Liver (tissue), 9 donors: Measurements from ENCODE around the gene BLM. TPM values are rescaled to one million over a fixed set of nuclear protein-coding genes. Genes with fewer than 3 reads are reported as not detected.

Experiments used
- DNase-seq: peaks from one replicate; pipeline ENCODE4 v3.0.0-alpha.2; 2017; ENCODE audit warnings: low spot score
- H3K27ac ChIP-seq, 2 donors: one replicate each; pipeline ENCODE4 v1.7.0; 2013; ENCODE audit warnings: inconsistent platforms in 2 of 2, low read length in 2 of 2, control low read depth in 1 of 2, low read depth in 1 of 2, mild to moderate bottlenecking in 1 of 2
- H3K27me3 ChIP-seq, 4 donors: one replicate each; pipeline versions ENCODE4 v1.6.1 to v1.7.0; 2013; ENCODE audit warnings: low read length in 3 of 4, inconsistent platforms in 1 of 4, mild to moderate bottlenecking in 1 of 4, moderate library complexity in 1 of 4; ENCODE audit not compliant: control insufficient read depth in 4 of 4, insufficient read depth in 4 of 4
- H3K36me3 ChIP-seq, 4 donors: one replicate each; pipeline versions ENCODE4 v1.6.1 to v1.7.0; 2013; ENCODE audit warnings: low read length in 3 of 4, mild to moderate bottlenecking in 3 of 4, low read depth in 1 of 4, moderate library complexity in 1 of 4; ENCODE audit not compliant: control insufficient read depth in 4 of 4, insufficient read depth in 3 of 4
- H3K4me1 ChIP-seq, 4 donors: one replicate each; pipeline versions ENCODE4 v1.6.1 to v1.7.0; 2013; ENCODE audit warnings: low read length in 3 of 4, mild to moderate bottlenecking in 3 of 4, moderate library complexity in 1 of 4; ENCODE audit not compliant: control insufficient read depth in 4 of 4, insufficient read depth in 4 of 4
- H3K4me3 ChIP-seq, 3 donors: one replicate each; pipeline versions ENCODE4 v1.6.1 to v1.7.0; 2013; ENCODE audit warnings: low read length in 3 of 3, control low read depth in 1 of 3, low read depth in 1 of 3, mild to moderate bottlenecking in 1 of 3
- H3K9ac ChIP-seq, 2 donors: one replicate each; pipeline ENCODE4 v1.7.0; 2013; ENCODE audit warnings: low read length in 2 of 2, mild to moderate bottlenecking in 2 of 2, moderate library complexity in 2 of 2, control low read depth in 1 of 2, low read depth in 1 of 2
- H3K9me3 ChIP-seq, 4 donors: one replicate each; pipeline versions ENCODE4 v1.6.1 to v1.7.0; 2013; ENCODE audit warnings: low read length in 3 of 4; ENCODE audit not compliant: control insufficient read depth in 4 of 4
- EGR1 ChIP-seq, 2 donors: IDR thresholded peaks; 2 replicates each; pipeline ENCODE4 v1.6.1; 2016 to 2018; ENCODE audit warnings: antibody characterized with exemption in 2 of 2, low read depth in 2 of 2
- FOXA1 ChIP-seq: IDR thresholded peaks from 2 replicates; pipeline ENCODE4 v1.6.1; 2016; ENCODE audit warnings: antibody characterized with exemption
- FOXA2 ChIP-seq: IDR thresholded peaks from 2 replicates; pipeline ENCODE4 v1.6.1; 2016; ENCODE audit warnings: antibody characterized with exemption
- GABPA ChIP-seq, 2 donors: IDR thresholded peaks in 1 of 2; conservative IDR thresholded peaks in 1 of 2; 2 replicates each; pipeline ENCODE4 v1.6.1; 2016; ENCODE audit warnings: antibody characterized with exemption in 2 of 2, mild to moderate bottlenecking in 1 of 2, moderate library complexity in 1 of 2
- HNF4A ChIP-seq, 2 donors: conservative IDR thresholded peaks; 2 replicates each; pipeline ENCODE4 v1.6.1; 2016; ENCODE audit warnings: antibody characterized with exemption in 2 of 2, mild to moderate bottlenecking in 2 of 2
- HNF4G ChIP-seq: IDR thresholded peaks from 2 replicates; pipeline ENCODE4 v1.6.1; 2016; ENCODE audit warnings: antibody characterized with exemption
- JUND ChIP-seq, 2 donors: IDR thresholded peaks; 2 replicates each; pipeline ENCODE4 v1.6.1; 2016; ENCODE audit warnings: antibody characterized with exemption in 2 of 2
- NR2F2 ChIP-seq: IDR thresholded peaks from 2 replicates; pipeline ENCODE4 v1.6.1; 2016; ENCODE audit warnings: antibody characterized with exemption
- RAD21 ChIP-seq, 2 donors: IDR thresholded peaks; 2 replicates each; pipeline ENCODE4 v1.6.1; 2016; ENCODE audit warnings: antibody characterized with exemption in 2 of 2, mild to moderate bottlenecking in 2 of 2
- REST ChIP-seq: IDR thresholded peaks from 2 replicates; pipeline ENCODE4 v1.6.1; 2016; ENCODE audit warnings: antibody characterized with exemption, mild to moderate bottlenecking
- RXRA ChIP-seq, 2 donors: IDR thresholded peaks; 2 replicates each; pipeline ENCODE4 v1.6.1; 2017 to 2018; ENCODE audit warnings: antibody characterized with exemption in 2 of 2, mild to moderate bottlenecking in 1 of 2
- SP1 ChIP-seq: IDR thresholded peaks from 2 replicates; pipeline ENCODE4 v1.6.1; 2018; ENCODE audit warnings: antibody characterized with exemption, mild to moderate bottlenecking
- TAF1 ChIP-seq: conservative IDR thresholded peaks from 2 replicates; pipeline ENCODE4 v1.6.1; 2016; ENCODE audit warnings: antibody characterized with exemption, mild to moderate bottlenecking
- YY1 ChIP-seq: IDR thresholded peaks from 2 replicates; pipeline ENCODE4 v1.6.1; 2016; ENCODE audit warnings: antibody characterized with exemption, mild to moderate bottlenecking
- ZBTB33 ChIP-seq: IDR thresholded peaks from 2 replicates; pipeline ENCODE4 v1.6.1; 2016; ENCODE audit warnings: antibody characterized with exemption
- WGBS: extraction: QIAGEN DNeasy Blood & Tissue Kit; methylation state at CpG from one replicate; pipeline ENCODE4 v1.1.7; 2013; 5-methylcytosine and 5-hydroxymethylcytosine counted together
- polyA plus RNA-seq, 2 donors: library from polyadenylated mRNA; stranded (reverse) in 1 of 2; unstranded in 1 of 2; fragments of 200-250 nt in 1 of 2; fragments of >200 nt in 1 of 2; fragmentation: Nextera tagmentation in 1 of 2; extraction: Ambion mirVana in 1 of 2; gene quantifications; one replicate each; pipeline versions ENCODE4 v1.2.1 to v1.2.3, GENCODE V29; 2013 to 2015
- total RNA-seq, 2 donors: library from RNA; depleted of rRNA; stranded (reverse); fragments of >200 nt; gene quantifications; one replicate each; pipeline ENCODE4 v1.2.3, GENCODE V29; 2014
- TF ChIP-seq, protein P1 (sequence below): IDR thresholded peaks from 2 replicates; pipeline ENCODE4 v1.6.1; 2016; ENCODE audit warnings: antibody characterized with exemption
- TF ChIP-seq, protein P2 (sequence below): fragments of 150-350 bp; IDR thresholded peaks from 2 replicates; pipeline ENCODE4 v1.5.1; 2017; ENCODE audit warnings: improper control_type of control experiment, low read depth, low read length; ENCODE audit not compliant: missing input control
- TF ChIP-seq, protein P3 (sequence below): IDR thresholded peaks from 2 replicates; pipeline ENCODE4 v1.6.1; 2016; ENCODE audit warnings: antibody characterized with exemption
- donor health status: healthy.
- donor health status: healthy.
- donor health status: healthy.
- donor health status: healthy.
- donor health status: healthy.

Gene BLM
- total and polyA plus RNA-seq, 4 donors, result 0.33 to 15.1 (median 0.41) TPM

GRCh38 chr15:90860450-90860849 is 143.3 kb downstream of the BLM start:
- no peak overlapping the region for H3K9ac ChIP-seq
- H3K27ac ChIP-seq, result peak overlapping the region; percentile 78 to 80
- WGBS, result 29% methylated on average over 7 of the region's 7 CpGs
- H3K4me3 ChIP-seq, result no peak overlapping the region
- no peaks in the 10 kb centered on the region for H3K9me3 ChIP-seq
- no peaks in the 10 kb centered on the region for H3K27me3 ChIP-seq
- H3K36me3 ChIP-seq, result no peaks in the 10 kb centered on the region
- H3K4me1 ChIP-seq, result peaks cover 27 to 64% (median 52%) of the 10 kb centered on the region in 4 donors
- no peak for DNase-seq
- TF ChIP-seq, protein P1, sequence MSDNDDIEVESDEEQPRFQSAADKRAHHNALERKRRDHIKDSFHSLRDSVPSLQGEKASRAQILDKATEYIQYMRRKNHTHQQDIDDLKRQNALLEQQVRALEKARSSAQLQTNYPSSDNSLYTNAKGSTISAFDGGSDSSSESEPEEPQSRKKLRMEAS, result no peak
- no peak for TF ChIP-seq YY1
- peak in 1 of 2 donors; percentile 11 for TF ChIP-seq EGR1 (IDR thresholded peaks at IDR 0.05; ENCODE audit: low read depth in 2 of 2)
- TF ChIP-seq FOXA2, result peak; percentile 8
- TF ChIP-seq RXRA (IDR thresholded peaks at IDR 0.05), result peak; percentile 58 to 74
- peak in 1 of 2 donors; percentile 16 for TF ChIP-seq RAD21 (IDR thresholded peaks at IDR 0.05)
- no peak for TF ChIP-seq FOXA1
- TF ChIP-seq, protein P2, sequence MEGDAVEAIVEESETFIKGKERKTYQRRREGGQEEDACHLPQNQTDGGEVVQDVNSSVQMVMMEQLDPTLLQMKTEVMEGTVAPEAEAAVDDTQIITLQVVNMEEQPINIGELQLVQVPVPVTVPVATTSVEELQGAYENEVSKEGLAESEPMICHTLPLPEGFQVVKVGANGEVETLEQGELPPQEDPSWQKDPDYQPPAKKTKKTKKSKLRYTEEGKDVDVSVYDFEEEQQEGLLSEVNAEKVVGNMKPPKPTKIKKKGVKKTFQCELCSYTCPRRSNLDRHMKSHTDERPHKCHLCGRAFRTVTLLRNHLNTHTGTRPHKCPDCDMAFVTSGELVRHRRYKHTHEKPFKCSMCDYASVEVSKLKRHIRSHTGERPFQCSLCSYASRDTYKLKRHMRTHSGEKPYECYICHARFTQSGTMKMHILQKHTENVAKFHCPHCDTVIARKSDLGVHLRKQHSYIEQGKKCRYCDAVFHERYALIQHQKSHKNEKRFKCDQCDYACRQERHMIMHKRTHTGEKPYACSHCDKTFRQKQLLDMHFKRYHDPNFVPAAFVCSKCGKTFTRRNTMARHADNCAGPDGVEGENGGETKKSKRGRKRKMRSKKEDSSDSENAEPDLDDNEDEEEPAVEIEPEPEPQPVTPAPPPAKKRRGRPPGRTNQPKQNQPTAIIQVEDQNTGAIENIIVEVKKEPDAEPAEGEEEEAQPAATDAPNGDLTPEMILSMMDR, result no peak
- TF ChIP-seq JUND (IDR thresholded peaks at IDR 0.05), result peak in 1 of 2 donors; percentile 21
- TF ChIP-seq TAF1, result no peak
- TF ChIP-seq ZBTB33, result no peak
- peak; percentile 27 to 68 for TF ChIP-seq HNF4A (conservative IDR thresholded peaks at IDR 0.05)
- no peak for TF ChIP-seq HNF4G
- TF ChIP-seq SP1, result peak; percentile 64

DNA sequence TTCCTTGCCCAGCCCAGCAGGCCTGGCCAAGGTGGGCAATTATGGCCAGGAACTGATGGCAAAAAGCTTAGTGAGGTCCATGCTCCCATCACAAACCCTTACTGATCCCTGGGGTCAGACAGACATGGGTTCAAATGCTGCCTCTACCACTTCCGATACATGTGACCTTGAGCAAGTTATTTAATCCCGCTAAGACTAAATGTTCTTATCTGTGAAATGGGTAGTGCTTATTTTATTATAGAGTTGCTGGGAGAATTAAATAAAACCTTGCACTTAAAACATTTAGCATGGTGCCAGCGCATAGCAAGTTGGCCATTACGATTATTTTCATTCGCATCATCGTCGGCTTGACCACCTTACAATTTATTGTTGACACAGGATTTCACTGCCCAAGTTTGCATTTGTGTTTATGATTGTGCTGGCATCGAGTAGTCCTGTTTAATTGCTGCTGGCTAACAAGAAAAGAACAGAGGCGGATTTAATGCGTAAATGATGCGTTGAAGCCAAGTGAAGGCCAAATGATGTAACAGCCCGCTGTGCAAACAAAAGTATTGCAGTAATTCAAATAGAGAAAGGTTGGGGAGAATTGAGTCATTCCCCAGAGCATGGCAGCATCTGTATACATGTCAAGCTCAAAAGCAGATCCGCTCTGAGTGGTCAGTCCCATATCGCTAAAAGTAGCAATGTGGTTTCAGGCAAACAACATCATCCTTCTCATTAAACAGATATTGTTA is 144.0 kb downstream of the BLM start:
- no peaks in the 10 kb centered on the region for H3K9me3 ChIP-seq
- H3K4me1 ChIP-seq, result peaks cover 27 to 69% (median 53%) of the 10 kb centered on the region in 4 donors
- peak overlapping the region; percentile 78 to 80 for H3K27ac ChIP-seq
- peak overlapping the region in 1 of 2 donors; percentile 30 for H3K9ac ChIP-seq
- H3K4me3 ChIP-seq, result no peak overlapping the region
- no peaks in the 10 kb centered on the region for H3K36me3 ChIP-seq
- 29% methylated on average over 14 of the region's 14 CpGs for WGBS
- DNase-seq, result no peak
- no peaks in the 10 kb centered on the region for H3K27me3 ChIP-seq
- peak; percentile 30 to 49 for TF ChIP-seq RAD21 (IDR thresholded peaks at IDR 0.05)
- peak; percentile 69 to 82 for TF ChIP-seq HNF4A (conservative IDR thresholded peaks at IDR 0.05)
- TF ChIP-seq FOXA1, result peak; percentile 86
- peak; percentile 95 to 97 for TF ChIP-seq JUND (IDR thresholded peaks at IDR 0.05)
- TF ChIP-seq FOXA2, result peak; percentile 86
- TF ChIP-seq, protein P3, sequence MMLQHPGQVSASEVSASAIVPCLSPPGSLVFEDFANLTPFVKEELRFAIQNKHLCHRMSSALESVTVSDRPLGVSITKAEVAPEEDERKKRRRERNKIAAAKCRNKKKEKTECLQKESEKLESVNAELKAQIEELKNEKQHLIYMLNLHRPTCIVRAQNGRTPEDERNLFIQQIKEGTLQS, result peak; percentile 98
- TF ChIP-seq EGR1 (IDR thresholded peaks at IDR 0.05; ENCODE audit: low read depth in 2 of 2), result peak in 1 of 2 donors; percentile 84
- peak; percentile 84 for TF ChIP-seq SP1
- peak in 1 of 2 donors; percentile 39 for TF ChIP-seq GABPA (IDR thresholded peaks at IDR 0.05 in 1 of 2, conservative IDR thresholded peaks at IDR 0.05 in 1 of 2)
- TF ChIP-seq, protein P1, result peak; percentile 83
- TF ChIP-seq, protein P2, result no peak
- peak; percentile 74 for TF ChIP-seq REST
- TF ChIP-seq YY1, result peak; percentile 89
- peak; percentile 78 to 93 for TF ChIP-seq RXRA (IDR thresholded peaks at IDR 0.05)
- TF ChIP-seq NR2F2, result peak; percentile 67
- TF ChIP-seq TAF1, result peak; percentile 48
